ENCODE data around the gene MYMK.

Gene MYMK

DNA sequence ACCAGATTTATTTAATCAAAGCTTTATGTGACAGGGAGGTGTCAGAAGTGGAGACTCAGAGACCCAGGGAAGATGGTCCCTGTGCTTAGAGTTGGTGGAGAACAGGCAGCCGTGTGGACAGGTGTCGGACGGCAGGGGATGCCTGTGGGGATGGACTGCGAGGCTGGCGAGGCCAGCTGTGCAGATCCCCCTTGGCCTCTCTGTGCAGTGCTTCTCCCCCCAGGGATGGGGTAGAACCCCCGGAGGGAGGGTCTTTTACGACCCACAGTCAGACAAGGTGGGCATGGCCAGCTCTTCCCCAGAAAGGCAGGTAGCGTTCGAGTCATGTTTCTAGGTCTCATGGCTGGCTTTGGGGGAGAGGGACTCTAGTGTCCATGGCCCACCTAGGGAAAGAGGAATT lies 41.1 kb downstream of the MYMK start:
- Histone ChIP-seq H3K9me3 (ENCODE audit: control insufficient read depth, low read length) (no peaks in the 10 kb centered on the region), H3K4me1 (ENCODE audit: control insufficient read depth, insufficient read depth, low read length) (peaks cover 6% of the 10 kb centered on the region), H3K27me3 (replicated peaks; ENCODE audit: control insufficient read depth, insufficient read depth, low read length) (peaks cover 5% of the 10 kb centered on the region), H3K9ac (ENCODE audit: low read length) (no peak overlapping the region), H3K4me3 (ENCODE audit: low read length) (no peak overlapping the region), H3K36me3 (ENCODE audit: control insufficient read depth, insufficient read depth, low read length, severe bottlenecking) (no peaks in the 10 kb centered on the region)
- no peak for DNase-seq (ENCODE audit: low read depth)

DNA sequence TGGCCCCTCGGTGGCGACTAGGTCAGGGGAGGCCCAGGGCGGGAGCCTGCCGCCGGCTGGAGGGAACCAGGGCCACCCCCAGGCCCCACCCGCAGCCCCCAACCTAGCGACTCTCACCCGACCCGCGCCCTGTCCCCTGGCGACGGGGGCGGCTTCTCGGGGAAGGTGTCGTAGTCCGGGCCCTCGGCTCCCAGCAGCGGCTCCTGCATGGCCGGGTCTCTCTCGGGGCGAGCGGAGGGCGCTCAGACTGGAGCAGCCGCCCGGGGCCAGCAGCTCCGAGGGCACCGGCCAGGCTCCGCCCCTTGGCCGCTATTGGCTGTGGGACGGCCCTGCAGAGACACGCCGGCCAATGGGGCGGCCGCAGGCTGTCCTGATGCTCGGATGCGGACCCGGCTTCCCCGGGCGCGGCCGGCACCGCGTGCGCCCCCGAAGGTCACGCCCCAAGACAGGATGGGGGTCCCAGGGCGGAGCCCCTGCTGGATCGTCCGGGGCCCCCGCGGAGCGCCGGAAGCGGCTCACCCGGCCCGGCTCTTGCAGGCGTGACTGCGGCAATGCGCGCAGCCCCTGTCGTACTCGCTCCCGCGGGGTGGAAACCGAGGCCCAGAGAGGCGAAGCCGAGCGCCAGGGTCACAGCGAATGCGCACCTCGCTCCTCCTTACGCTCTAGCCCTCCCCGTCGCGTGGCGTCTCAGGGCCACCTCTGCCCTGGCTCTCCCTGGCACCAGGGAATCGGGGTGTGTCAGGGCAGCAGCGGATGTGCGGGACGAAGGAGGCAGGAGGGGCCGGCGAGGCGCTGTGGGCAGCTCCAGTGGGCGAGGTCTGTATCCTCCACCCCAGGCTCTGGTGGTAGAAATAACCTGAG lies 45.7 kb downstream of the MYMK start, which contains the start of gene SLC2A6:
Gene SLC2A6 (minus strand): TSS at position 249 of the 861 bp plus-strand sequence. CDS start 40 bp downstream, at position 209.
- peaks cover 28% of the 10 kb centered on the region for H3K36me3 ChIP-seq (ENCODE audit: control insufficient read depth, insufficient read depth, low read length, severe bottlenecking)
- peak; percentile 94 for DNase-seq (ENCODE audit: low read depth)
- H3K27me3 ChIP-seq (replicated peaks; ENCODE audit: control insufficient read depth, insufficient read depth, low read length) = peaks cover 5% of the 10 kb centered on the region
- no peaks in the 10 kb centered on the region for H3K9me3 ChIP-seq (ENCODE audit: control insufficient read depth, low read length)
- H3K4me1 ChIP-seq (ENCODE audit: control insufficient read depth, insufficient read depth, low read length) = peaks cover 36% of the 10 kb centered on the region
- peak within 1 kb of the TSS; percentile 92 for H3K9ac ChIP-seq (ENCODE audit: low read length)
- peak within 1 kb of the TSS; percentile 89 for H3K4me3 ChIP-seq (ENCODE audit: low read length)

DNA sequence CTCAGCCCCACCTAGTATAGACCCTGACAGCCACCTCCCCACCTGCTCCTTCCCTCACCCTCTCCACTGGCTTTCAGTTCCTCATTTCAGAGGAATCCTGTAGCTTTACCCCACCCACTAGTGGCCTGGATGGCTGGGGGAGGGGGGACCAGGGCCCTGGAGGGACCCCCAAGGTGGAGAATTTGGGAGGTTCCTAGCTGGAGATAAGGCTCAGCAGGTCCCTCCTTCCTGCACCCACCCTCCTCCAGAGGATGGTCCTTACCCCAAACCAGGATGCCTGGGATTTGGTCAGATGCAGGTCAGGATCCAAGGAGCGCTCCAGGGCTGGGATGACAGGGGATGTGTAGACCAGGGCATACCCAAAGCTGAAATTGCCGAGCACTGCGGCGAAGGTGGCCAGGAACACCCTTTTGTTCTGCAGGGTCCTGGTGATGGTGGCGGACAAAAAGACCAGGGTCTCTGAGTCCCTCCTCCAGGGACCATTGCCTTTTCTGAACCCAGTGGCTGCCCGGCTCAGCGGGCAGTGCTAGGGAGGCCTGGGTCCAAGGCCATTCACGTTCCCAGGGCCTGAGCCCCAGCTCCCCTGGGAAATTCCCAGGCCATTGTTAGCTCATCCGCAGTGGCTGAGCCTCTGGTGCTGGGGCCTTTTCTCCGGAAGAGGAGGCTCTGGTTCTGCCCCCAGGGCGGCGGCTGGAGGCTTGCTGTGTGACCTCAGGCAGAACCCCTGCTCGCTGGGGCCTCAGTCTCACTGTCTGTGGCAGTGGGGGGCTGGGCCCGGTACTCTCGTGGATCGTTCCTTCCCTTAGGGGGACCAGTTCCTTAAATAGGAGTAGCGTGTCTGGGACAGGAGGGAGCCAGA lies 46.5 kb downstream of the MYMK start:
- Histone ChIP-seq H3K4me1 (ENCODE audit: control insufficient read depth, insufficient read depth, low read length) (peaks cover 36% of the 10 kb centered on the region), H3K9me3 (ENCODE audit: control insufficient read depth, low read length) (no peaks in the 10 kb centered on the region), H3K4me3 (ENCODE audit: low read length) (peak overlapping the region; percentile 89), H3K27me3 (replicated peaks; ENCODE audit: control insufficient read depth, insufficient read depth, low read length) (no peaks in the 10 kb centered on the region), H3K36me3 (ENCODE audit: control insufficient read depth, insufficient read depth, low read length, severe bottlenecking) (peaks cover 36% of the 10 kb centered on the region), H3K9ac (ENCODE audit: low read length) (peak overlapping the region; percentile 92)
- DNase-seq (ENCODE audit: low read depth) = peak; percentile 47

DNA sequence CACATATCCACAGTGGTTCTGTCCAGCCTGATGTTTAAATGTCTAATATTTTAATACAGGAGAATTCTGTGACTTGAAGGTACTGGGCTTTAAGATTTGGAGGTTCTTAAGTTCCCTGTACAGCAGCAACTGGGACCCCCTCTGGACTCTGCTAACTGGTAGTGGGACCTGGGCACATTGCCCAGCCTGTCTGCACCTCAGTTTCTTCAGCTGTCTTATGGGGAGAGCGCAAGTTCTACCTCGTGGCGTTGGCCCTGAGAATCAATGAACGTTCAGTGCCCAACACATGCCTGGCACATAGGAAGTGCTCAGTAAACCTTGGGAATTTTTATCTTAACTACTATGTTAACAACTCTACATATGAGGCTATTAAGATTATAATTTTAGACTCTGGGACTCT lies 47.3 kb downstream of the MYMK start:
- Histone ChIP-seq H3K9ac (ENCODE audit: low read length) (peak overlapping the region; percentile 92), H3K4me1 (ENCODE audit: control insufficient read depth, insufficient read depth, low read length) (peaks cover 36% of the 10 kb centered on the region), H3K27me3 (replicated peaks; ENCODE audit: control insufficient read depth, insufficient read depth, low read length) (no peaks in the 10 kb centered on the region), H3K4me3 (ENCODE audit: low read length) (peak overlapping the region; percentile 89), H3K9me3 (ENCODE audit: control insufficient read depth, low read length) (no peaks in the 10 kb centered on the region), H3K36me3 (ENCODE audit: control insufficient read depth, insufficient read depth, low read length, severe bottlenecking) (peaks cover 44% of the 10 kb centered on the region)
- no peak for DNase-seq (ENCODE audit: low read depth)

DNA sequence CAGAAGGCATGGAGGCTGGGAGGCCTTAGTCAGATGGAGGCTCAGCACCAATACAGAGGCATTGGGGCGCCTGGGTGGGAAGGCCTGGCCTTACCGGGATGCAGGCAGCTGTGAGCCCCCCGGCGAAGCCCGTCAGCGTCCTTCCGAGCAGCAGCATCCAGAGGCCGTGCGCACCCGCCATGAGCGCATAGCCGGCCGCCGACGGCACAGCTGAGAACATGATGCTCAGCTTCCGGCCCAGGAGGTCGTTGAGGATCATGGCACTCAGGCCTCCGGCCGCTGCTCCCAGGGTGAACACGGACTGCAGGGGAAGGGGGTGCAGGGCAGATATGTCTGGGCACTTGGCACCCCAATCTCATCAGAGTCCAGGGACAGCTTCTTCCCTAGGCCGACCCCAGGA lies 47.8 kb downstream of the MYMK start:
- Histone ChIP-seq H3K9ac (ENCODE audit: low read length) (peak overlapping the region; percentile 42), H3K36me3 (ENCODE audit: control insufficient read depth, insufficient read depth, low read length, severe bottlenecking) (peaks cover 49% of the 10 kb centered on the region), H3K27me3 (replicated peaks; ENCODE audit: control insufficient read depth, insufficient read depth, low read length) (no peaks in the 10 kb centered on the region), H3K9me3 (ENCODE audit: control insufficient read depth, low read length) (no peaks in the 10 kb centered on the region), H3K4me3 (ENCODE audit: low read length) (peak overlapping the region; percentile 89), H3K4me1 (ENCODE audit: control insufficient read depth, insufficient read depth, low read length) (peaks cover 36% of the 10 kb centered on the region)
- DNase-seq (ENCODE audit: low read depth) = no peak

DNA sequence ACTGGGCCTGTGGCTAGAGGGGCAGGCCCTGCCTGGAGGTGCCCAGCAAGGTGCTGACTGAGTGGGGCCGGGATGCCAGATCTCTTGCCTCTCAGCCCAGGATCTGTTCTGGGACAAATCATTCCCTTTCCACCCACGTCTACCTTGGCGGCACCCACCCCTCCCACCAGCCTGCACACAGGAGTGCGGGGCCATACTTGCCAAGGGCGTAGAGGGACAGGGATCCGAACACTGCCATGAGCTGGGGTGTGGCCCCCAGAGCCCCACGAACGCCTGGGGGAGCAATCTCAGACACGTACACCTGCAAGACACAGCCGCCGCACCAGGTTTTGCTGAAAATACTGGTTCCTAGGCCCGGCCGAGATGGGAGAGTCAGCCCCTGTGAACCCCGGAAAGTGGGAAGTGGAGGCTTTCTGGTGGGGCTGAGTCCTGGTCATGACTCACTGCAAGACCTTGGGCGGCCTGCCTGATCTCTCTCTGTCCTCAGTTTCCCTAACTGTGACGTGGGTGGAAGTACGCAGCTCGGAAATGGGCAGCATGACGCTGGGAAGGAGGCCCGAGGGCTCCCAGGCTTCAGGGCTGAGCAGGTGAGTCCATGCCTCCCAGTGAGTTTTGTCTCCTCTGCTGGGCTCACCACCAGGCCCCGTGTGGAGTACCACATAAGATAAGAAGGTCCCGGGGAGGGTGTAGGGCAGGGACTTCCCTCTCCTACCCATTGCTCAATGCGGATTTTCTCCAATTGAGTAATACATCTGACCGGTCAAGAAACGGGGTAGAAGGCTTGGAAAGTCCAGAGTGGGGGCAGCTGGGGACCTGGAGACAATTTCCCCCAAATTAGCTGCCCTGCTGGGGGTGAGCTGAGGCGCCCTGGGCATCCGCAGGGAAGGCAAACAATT lies 48.5 kb downstream of the MYMK start:
- Histone ChIP-seq H3K9ac (ENCODE audit: low read length) (peak overlapping the region; percentile 42), H3K4me1 (ENCODE audit: control insufficient read depth, insufficient read depth, low read length) (peaks cover 36% of the 10 kb centered on the region), H3K4me3 (ENCODE audit: low read length) (peak overlapping the region; percentile 89), H3K27me3 (replicated peaks; ENCODE audit: control insufficient read depth, insufficient read depth, low read length) (no peaks in the 10 kb centered on the region), H3K36me3 (ENCODE audit: control insufficient read depth, insufficient read depth, low read length, severe bottlenecking) (peaks cover 56% of the 10 kb centered on the region), H3K9me3 (ENCODE audit: control insufficient read depth, low read length) (no peaks in the 10 kb centered on the region)
- no peak for DNase-seq (ENCODE audit: low read depth)

DNA sequence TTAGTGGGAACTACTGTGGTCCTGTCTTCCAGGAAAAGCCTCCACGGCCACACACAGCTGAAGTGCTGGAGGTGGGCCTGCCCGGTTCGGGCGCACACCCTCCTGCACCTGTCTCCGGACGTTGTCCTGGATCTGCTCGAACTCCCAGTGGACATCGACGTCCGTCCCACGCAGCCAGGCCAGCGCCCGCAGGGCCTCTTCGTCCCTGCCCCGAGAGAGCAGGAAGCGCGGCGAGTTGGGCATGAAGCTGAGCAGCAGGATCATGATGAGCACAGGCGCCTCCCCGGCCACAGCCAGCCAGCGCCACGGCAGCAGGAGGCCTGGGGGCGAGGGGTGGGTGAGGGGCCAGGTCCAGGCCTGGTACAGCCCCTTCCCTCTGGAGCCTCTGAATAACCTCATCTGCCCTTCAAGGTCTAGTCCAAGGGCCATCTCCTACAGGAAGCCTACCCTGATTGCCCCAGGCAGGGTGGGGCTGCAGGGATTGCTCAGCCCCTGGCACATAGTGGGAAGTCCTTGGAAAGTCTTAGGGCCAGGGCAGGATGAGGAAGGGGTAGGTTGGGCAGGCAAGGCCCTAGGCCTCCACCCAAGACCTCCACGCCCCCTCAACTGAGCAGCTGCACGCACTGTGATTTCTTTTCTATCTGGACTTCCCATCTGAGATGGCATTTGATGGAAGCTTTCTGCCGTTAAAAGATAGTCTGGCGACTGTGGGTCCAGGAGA lies 49.3 kb downstream of the MYMK start:
- Histone ChIP-seq H3K4me1 (ENCODE audit: control insufficient read depth, insufficient read depth, low read length) (peaks cover 36% of the 10 kb centered on the region), H3K27me3 (replicated peaks; ENCODE audit: control insufficient read depth, insufficient read depth, low read length) (no peaks in the 10 kb centered on the region), H3K9me3 (ENCODE audit: control insufficient read depth, low read length) (no peaks in the 10 kb centered on the region), H3K9ac (ENCODE audit: low read length) (no peak overlapping the region), H3K4me3 (ENCODE audit: low read length) (no peak overlapping the region), H3K36me3 (ENCODE audit: control insufficient read depth, insufficient read depth, low read length, severe bottlenecking) (peaks cover 56% of the 10 kb centered on the region)
- DNase-seq (ENCODE audit: low read depth) = no peak

DNA sequence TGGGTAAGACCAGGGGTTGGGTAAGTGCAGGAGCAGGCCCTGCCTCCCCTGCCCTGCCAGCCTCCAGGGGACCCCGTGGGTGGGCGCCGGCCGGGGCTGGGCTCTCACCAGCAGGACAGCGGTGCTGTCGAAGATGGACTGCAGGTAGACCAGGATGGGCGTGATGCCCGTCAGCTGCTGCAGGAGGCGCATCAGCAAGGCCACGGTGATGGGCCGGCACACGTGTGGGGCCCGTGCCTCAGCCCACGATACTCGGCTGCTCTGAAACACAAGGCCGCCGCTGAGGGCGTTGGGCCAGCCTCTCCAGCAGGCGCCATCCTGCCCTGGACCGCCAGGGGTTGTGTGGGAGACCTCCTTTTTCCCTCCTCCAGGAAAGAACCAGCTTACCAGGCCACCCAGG lies 49.9 kb downstream of the MYMK start:
- Histone ChIP-seq H3K9me3 (ENCODE audit: control insufficient read depth, low read length) (no peaks in the 10 kb centered on the region), H3K4me1 (ENCODE audit: control insufficient read depth, insufficient read depth, low read length) (peaks cover 36% of the 10 kb centered on the region), H3K9ac (ENCODE audit: low read length) (no peak overlapping the region), H3K27me3 (replicated peaks; ENCODE audit: control insufficient read depth, insufficient read depth, low read length) (no peaks in the 10 kb centered on the region), H3K4me3 (ENCODE audit: low read length) (no peak overlapping the region), H3K36me3 (ENCODE audit: control insufficient read depth, insufficient read depth, low read length, severe bottlenecking) (peaks cover 56% of the 10 kb centered on the region)
- no peak for DNase-seq (ENCODE audit: low read depth)

DNA sequence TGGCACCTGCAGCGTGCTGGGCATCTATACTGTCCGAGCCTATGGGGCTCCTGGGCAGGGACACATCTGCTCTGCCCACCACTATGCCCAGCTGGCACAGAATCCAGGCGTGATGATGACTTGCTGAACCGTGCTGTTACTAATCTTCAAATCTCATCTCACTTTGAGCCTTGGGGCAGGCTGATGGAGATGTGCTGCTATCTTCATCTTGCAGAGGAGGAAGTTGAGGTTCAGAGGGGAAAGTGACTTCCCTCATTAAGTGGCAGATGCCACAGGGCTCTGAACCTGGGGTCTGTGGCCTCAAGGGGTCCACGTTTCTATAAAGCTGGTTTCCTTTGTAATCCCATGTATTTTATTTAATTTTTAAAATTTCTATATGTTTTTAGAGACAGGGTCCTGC lies 50.5 kb downstream of the MYMK start:
- no peaks in the 10 kb centered on the region for H3K9me3 ChIP-seq (ENCODE audit: control insufficient read depth, low read length)
- no peak overlapping the region for H3K9ac ChIP-seq (ENCODE audit: low read length)
- H3K4me3 ChIP-seq (ENCODE audit: low read length) = no peak overlapping the region
- peaks cover 31% of the 10 kb centered on the region for H3K4me1 ChIP-seq (ENCODE audit: control insufficient read depth, insufficient read depth, low read length)
- no peaks in the 10 kb centered on the region for H3K27me3 ChIP-seq (replicated peaks; ENCODE audit: control insufficient read depth, insufficient read depth, low read length)
- peaks cover 56% of the 10 kb centered on the region for H3K36me3 ChIP-seq (ENCODE audit: control insufficient read depth, insufficient read depth, low read length, severe bottlenecking)
- no peak for DNase-seq (ENCODE audit: low read depth)

DNA sequence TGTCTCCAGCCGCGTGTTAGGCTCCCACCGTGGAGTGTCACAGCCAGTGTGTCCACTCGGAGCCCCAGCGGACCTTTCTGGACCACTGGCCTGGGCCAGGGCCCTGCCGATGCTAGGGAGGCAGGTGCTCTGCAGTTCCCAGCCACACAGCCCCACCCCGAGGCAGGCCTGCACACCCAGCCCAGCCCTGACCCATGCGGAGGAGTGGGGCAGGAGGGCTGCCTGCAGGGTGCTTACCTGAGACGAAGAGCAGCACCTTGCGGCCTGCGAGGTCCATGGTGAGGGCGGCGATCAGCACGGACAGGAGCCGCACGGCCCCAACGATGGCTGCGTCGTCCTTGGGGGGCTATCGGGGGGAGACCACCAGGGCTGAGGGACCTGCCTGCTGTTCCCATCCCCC lies 51.0 kb downstream of the MYMK start:
- Histone ChIP-seq H3K9ac (ENCODE audit: low read length) (no peak overlapping the region), H3K4me1 (ENCODE audit: control insufficient read depth, insufficient read depth, low read length) (peaks cover 30% of the 10 kb centered on the region), H3K9me3 (ENCODE audit: control insufficient read depth, low read length) (no peaks in the 10 kb centered on the region), H3K27me3 (replicated peaks; ENCODE audit: control insufficient read depth, insufficient read depth, low read length) (no peaks in the 10 kb centered on the region), H3K36me3 (ENCODE audit: control insufficient read depth, insufficient read depth, low read length, severe bottlenecking) (peaks cover 56% of the 10 kb centered on the region), H3K4me3 (ENCODE audit: low read length) (no peak overlapping the region)
- DNase-seq (ENCODE audit: low read depth) = no peak

All from adipocyte (in vitro differentiated cells).